Activated T-cell treated with anti-CD3 and anti-CD28 coated beads for 4 hours (primary cell): ENCODE results near the gene PARP14.

ENCODE experiments used
- DNase-seq: peaks from one replicate; pipeline ENCODE4 v3.0.0-alpha.2; 2020

The PARP14 gene

GRCh38 chr3:122774564-122774963 is 93.9 kb downstream of the PARP14 start:
- DNase-seq = no peak

GRCh38 chr3:122776675-122777468 is 96.2 kb downstream of the PARP14 start:
- DNase-seq = no peak

- DNase-seq = no peak
These were observed 96.9 kb downstream of the PARP14 start for GRCh38 chr3:122777563-122777962.
